Right lobe of liver (tissue), 4 donors: ENCODE results near the gene SLC1A2.

Experiments
- POLR2A ChIP-seq: fragments of 450-650 bp; IDR thresholded peaks from one replicate; pipeline ENCODE4 v1.6.1; 2017; ENCODE audit warnings: antibody characterized with exemption, mild to moderate bottlenecking
- TF ChIP-seq, protein P1 (sequence below), 4 donors: fragments of 200-600 bp in 3 of 4; fragments of 450-650 bp in 1 of 4; IDR thresholded peaks; one replicate each; pipeline versions ENCODE4 v1.5.1 to v1.8.0; 2016 to 2022; ENCODE audit warnings: antibody characterized with exemption in 4 of 4, mild to moderate bottlenecking in 2 of 4
- donor health status: DM: no; HTN: no; CAD: no.
- donor health status: DM: no; HTN: no; CAD: no.
- donor health status: DM: no; HTN: yes; CAD: no.

DNA sequence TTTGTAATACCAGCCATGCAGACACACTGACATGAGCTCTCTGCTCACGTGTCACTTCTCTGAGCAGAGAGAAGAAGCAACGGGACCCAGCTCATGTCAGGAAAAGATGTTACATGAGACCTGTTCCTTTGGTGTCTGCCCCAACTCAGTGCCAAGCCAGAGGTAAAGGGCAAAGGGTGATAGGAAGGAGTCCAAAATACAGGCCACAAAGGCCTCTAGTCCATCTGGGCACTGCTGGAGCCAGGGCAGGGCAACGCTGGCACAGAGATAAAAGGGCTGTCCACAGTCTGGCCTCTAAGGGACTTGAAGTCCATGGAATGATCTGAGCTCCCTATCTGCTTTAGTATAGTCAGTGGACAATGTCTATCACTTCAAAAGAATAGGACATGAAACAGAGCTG is 79.3 kb downstream of the SLC1A2 start:
- TF ChIP-seq, protein P1, sequence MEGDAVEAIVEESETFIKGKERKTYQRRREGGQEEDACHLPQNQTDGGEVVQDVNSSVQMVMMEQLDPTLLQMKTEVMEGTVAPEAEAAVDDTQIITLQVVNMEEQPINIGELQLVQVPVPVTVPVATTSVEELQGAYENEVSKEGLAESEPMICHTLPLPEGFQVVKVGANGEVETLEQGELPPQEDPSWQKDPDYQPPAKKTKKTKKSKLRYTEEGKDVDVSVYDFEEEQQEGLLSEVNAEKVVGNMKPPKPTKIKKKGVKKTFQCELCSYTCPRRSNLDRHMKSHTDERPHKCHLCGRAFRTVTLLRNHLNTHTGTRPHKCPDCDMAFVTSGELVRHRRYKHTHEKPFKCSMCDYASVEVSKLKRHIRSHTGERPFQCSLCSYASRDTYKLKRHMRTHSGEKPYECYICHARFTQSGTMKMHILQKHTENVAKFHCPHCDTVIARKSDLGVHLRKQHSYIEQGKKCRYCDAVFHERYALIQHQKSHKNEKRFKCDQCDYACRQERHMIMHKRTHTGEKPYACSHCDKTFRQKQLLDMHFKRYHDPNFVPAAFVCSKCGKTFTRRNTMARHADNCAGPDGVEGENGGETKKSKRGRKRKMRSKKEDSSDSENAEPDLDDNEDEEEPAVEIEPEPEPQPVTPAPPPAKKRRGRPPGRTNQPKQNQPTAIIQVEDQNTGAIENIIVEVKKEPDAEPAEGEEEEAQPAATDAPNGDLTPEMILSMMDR (IDR thresholded peaks at IDR 0.05), result no peak
- no peak for TF ChIP-seq POLR2A
